Kidney epithelial cell (primary cell): ENCODE results near the gene ACOT7. TPM values are rescaled to one million over a fixed set of nuclear protein-coding genes. Genes with fewer than 3 reads are reported as not detected.

Experiments
- DNase-seq: peaks from one replicate; pipeline ENCODE4 v3.0.0-alpha.2; 2010; ENCODE audit warnings: low read depth
- H3K27me3 ChIP-seq: 2 replicates; pipeline ENCODE4 v1.6.0; 2011; ENCODE audit warnings: low read length; ENCODE audit not compliant: control insufficient read depth, insufficient read depth
- H3K36me3 ChIP-seq: 2 replicates; pipeline ENCODE4 v1.5.1; 2011; ENCODE audit warnings: low read length; ENCODE audit not compliant: control insufficient read depth, insufficient read depth
- H3K4me3 ChIP-seq: 2 replicates; pipeline ENCODE4 v1.5.1; 2011; ENCODE audit warnings: low read depth, mild to moderate bottlenecking, control low read depth, low read length
- total RNA-seq: library from RNA; depleted of rRNA; stranded (reverse); fragments of >200 nt; gene quantifications from 2 replicates; pipeline ENCODE4 v1.2.3, GENCODE V29; 2015
- TF ChIP-seq, protein P1 (sequence below): IDR thresholded peaks from 2 replicates; pipeline ENCODE4 v1.5.1; 2011; ENCODE audit warnings: mild to moderate bottlenecking, moderate library complexity, low read length, control low read depth, inconsistent platforms; ENCODE audit not compliant: insufficient read depth, poor library complexity, severe bottlenecking

The ACOT7 gene
- total RNA-seq, 1 donor from 2014 or later, result 79.8 TPM

DNA sequence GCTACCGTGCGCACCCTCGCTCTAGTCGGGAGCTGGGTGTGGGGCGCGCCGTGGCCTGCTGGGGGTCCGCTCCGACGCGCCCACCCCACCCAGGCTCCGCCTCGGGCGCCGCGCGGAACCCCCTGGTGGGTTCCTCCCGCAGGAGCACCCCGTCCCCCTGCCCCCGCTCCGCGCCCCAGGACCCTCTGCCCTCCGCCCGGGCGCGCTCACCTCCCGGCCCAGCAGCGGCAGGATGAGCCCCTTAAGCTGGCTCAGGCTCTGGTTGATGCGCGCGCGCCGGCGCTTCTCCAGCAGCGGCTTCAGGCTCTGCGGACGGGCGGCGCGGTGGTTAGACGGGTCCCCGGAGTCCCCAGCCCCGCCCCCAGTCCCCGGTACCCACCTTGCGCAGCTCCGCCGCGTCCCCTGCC is 25.8 kb upstream of the ACOT7 start:
- Histone ChIP-seq H3K4me3 (peak overlapping the region; percentile 23), H3K27me3 (peaks cover 84% of the 10 kb centered on the region), H3K36me3 (no peaks in the 10 kb centered on the region)
- no peak for DNase-seq
- TF ChIP-seq, protein P1, sequence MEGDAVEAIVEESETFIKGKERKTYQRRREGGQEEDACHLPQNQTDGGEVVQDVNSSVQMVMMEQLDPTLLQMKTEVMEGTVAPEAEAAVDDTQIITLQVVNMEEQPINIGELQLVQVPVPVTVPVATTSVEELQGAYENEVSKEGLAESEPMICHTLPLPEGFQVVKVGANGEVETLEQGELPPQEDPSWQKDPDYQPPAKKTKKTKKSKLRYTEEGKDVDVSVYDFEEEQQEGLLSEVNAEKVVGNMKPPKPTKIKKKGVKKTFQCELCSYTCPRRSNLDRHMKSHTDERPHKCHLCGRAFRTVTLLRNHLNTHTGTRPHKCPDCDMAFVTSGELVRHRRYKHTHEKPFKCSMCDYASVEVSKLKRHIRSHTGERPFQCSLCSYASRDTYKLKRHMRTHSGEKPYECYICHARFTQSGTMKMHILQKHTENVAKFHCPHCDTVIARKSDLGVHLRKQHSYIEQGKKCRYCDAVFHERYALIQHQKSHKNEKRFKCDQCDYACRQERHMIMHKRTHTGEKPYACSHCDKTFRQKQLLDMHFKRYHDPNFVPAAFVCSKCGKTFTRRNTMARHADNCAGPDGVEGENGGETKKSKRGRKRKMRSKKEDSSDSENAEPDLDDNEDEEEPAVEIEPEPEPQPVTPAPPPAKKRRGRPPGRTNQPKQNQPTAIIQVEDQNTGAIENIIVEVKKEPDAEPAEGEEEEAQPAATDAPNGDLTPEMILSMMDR, result no peak

DNA sequence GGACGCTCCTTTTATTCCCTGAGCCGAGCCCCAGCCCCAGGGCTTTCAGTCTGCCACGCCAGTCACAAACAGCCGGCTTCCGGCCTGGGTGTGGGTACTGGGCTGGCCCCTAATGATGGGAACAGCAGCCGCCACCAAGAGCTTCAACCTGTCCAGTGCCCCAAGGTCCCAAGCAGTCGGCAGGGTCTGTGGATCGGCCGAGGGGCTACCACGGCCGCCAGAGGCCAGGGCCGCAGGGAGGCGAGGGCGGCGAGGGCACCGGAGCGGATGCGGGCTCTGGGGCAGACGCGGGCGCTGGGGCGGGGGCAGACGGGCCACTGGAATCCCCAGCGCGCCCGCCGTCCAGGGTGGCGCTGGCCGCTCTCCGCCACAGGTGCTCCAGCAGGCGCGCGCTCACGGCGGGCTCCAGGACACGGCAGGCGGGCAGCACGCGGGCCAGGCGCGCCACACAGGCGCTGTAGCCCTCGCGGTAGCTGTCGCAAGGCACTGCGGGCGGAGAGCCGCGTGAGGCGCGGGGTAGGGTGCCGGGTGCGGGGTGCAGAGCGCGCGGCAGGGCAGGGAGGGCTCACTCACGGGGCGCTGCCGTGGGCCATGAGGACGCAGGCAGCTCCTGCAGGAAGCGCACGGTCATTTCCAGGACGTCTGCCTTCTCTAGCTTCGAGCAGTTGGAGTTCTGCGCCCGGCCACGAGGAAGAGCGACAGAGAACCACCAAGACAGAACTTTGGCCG is 25.3 kb upstream of the ACOT7 start:
- Histone ChIP-seq H3K27me3 (peaks cover 82% of the 10 kb centered on the region), H3K4me3 (no peak overlapping the region), H3K36me3 (no peaks in the 10 kb centered on the region)
- TF ChIP-seq, protein P1, result no peak
- DNase-seq, result no peak

DNA sequence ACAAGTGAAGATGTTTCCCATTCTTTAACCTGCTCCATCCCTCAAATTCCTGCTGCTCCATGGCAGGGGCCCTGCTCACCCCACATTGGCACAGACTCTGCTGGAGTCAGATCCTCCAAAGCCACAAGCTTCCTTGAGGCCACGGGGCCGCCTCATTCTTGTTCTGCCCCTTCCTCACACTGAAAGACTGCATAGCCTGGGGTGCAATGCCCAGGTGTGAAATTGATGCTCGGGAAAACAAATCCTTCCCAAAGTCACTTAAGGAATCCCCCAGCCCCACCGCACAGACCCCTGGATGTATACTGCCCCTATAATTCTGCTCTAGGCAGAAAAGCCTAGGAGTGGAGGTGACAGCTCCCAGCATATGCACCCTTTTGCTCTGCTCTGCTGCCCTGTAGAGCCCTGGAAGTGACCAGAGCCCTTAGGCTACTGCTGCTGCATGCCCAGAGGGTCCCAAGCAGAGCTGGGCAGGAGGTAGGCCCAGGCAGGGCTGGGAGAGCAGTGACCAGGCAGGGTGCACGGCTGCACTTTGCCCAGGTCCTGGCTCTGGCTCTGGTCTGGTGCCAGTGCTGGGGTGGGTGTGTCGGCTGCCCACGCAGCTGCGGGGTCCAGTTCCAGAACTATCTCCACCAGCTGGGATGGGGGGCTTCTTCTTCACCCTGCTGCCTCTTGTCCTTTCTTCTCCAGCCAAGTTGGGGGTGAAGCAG is 24.5 kb upstream of the ACOT7 start:
- DNase-seq, result no peak
- H3K27me3 ChIP-seq, result peaks cover 74% of the 10 kb centered on the region
- TF ChIP-seq, protein P1, result no peak
- no peaks in the 10 kb centered on the region for H3K36me3 ChIP-seq
- H3K4me3 ChIP-seq, result no peak overlapping the region

DNA sequence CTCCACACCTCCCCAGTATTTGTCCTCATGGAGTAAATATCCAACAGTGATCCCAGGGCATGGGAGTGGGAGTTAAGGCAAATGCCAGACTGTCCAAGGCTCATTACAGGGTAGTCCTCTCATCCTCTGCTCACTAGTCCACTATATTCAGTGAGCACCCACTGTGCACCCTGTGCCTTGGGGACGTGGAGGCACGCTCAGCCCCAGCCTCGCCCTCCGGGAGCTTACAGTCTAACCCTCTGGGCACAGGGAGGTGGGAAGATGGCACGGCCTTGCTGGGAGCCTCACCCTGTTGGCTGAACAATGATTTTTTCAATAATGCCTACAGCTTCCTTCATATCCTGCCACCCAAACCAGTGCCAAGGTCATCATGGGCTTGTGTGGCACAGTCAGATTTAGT is 23.3 kb upstream of the ACOT7 start:
- DNase-seq, result no peak

DNA sequence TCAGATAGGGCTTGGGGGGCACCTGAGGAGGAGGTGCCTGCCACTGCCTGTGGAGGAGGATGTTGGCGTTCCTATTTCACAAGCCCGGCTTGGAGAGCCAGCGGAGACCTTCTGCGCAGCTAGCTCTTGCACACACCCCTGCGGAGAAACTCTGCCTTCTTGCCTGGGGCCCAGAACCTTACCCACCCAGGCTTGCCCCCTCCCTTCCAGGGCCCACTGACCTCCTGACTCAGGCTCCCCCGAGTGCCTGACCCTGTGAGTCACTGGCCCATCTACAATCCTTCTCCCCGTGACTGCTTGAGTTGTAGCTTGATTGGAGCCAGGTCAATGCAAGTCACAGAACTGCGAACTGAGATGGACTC is 22.7 kb upstream of the ACOT7 start:
- TF ChIP-seq, protein P1, result no peak
- no peaks in the 10 kb centered on the region for H3K36me3 ChIP-seq
- no peak overlapping the region for H3K4me3 ChIP-seq
- DNase-seq, result no peak
- peaks cover 67% of the 10 kb centered on the region for H3K27me3 ChIP-seq

More for the DNA sequence above, 23.3 kb upstream of the ACOT7 start:
- peaks cover 73% of the 10 kb centered on the region for H3K27me3 ChIP-seq
- no peaks in the 10 kb centered on the region for H3K36me3 ChIP-seq
- TF ChIP-seq, protein P1, result no peak
- H3K4me3 ChIP-seq, result no peak overlapping the region
